Measurements from ENCODE around the gene IL21R.

GRCh38 chr16:27408602-27409031 lies 6.6 kb downstream of the IL21R start:
- TF ChIP-seq CTCF (IDR thresholded peaks at IDR 0.05) (no peak), POLR2A (IDR thresholded peaks at IDR 0.05) (no peak)
